HepG2 (cell line): ENCODE measurements around the gene DSEL. TPM values are rescaled to one million over a fixed set of nuclear protein-coding genes. Genes with fewer than 3 reads are reported as not detected.

ENCODE experiments used
- CERS6 ChIP-seq: sonication (generic); formaldehyde crosslinking; IDR thresholded peaks from 2 replicates; pipeline ENCODE4 v1.5.0; 2020; ENCODE audit warnings: missing genetic modification reagents
- HINFP ChIP-seq: sonication (generic); formaldehyde crosslinking; IDR thresholded peaks from 2 replicates; pipeline ENCODE4 v1.4.0; 2020; ENCODE audit warnings: low read depth, mild to moderate bottlenecking, missing genetic modification reagents
- MBNL3 ChIP-seq: fragments of 250-450 bp; sonication (Bioruptor Pico); conservative IDR thresholded peaks from 2 replicates; pipeline ENCODE4 v1.8.0; 2022; ENCODE audit warnings: mild to moderate bottlenecking, inconsistent platforms
- SMC3 ChIP-seq: IDR thresholded peaks from 2 replicates; pipeline ENCODE4 v1.6.1; 2011; ENCODE audit warnings: low read length, improper control_type of control experiment
- TAF15 ChIP-seq: fragments of 200-400 bp; formaldehyde crosslinking; IDR thresholded peaks from one replicate; pipeline ENCODE4 v1.6.1; 2018; ENCODE audit warnings: mild to moderate bottlenecking, low read depth, low read length; ENCODE audit not compliant: poor library complexity, severe bottlenecking
- ZNF282 ChIP-seq: fragments of 450-650 bp; IDR thresholded peaks from 2 replicates; pipeline ENCODE4 v1.6.1; 2018; ENCODE audit not compliant: partially characterized antibody
- ZNF407 ChIP-seq: sonication (generic); formaldehyde crosslinking; IDR thresholded peaks from one replicate; pipeline ENCODE4 v1.5.1; 2020; ENCODE audit warnings: mild to moderate bottlenecking, missing genetic modification reagents; ENCODE audit errors: not compliant biosample characterization
- ZNF543 ChIP-seq: sonication (generic); formaldehyde crosslinking; IDR thresholded peaks from 2 replicates; pipeline ENCODE4 v1.4.0; 2020; ENCODE audit warnings: mild to moderate bottlenecking, missing genetic modification reagents
- ZNF737 ChIP-seq: sonication (generic); formaldehyde crosslinking; IDR thresholded peaks from 2 replicates; pipeline ENCODE4 v1.5.0; 2020; ENCODE audit warnings: missing genetic modification reagents, mild to moderate bottlenecking, borderline replicate concordance
- ZUFSP ChIP-seq: sonication (generic); formaldehyde crosslinking; IDR thresholded peaks from 2 replicates; pipeline ENCODE4 v1.9.0; 2021; ENCODE audit warnings: missing genetic modification reagents, mild to moderate bottlenecking, borderline replicate concordance
- polyA plus RNA-seq, 8 experiments: library from polyadenylated mRNA; depleted of rRNA in 3 of 8; stranded (reverse) in 7 of 8; unstranded in 1 of 8; fragments of >200 nt; fragmentation: Illumina TruSeq in 4 of 8; extraction: Trizol in 4 of 8; gene quantifications; 2 replicates each; pipeline versions ENCODE4 v1.2.1 to v1.2.3, GENCODE V29; 2011 to 2016; ENCODE audit warnings: low read depth in 4 of 8, missing spikeins in 1 of 8, mixed read lengths in 1 of 8; ENCODE audit not compliant: insufficient read depth in 1 of 8
- total RNA-seq, 5 experiments: library from RNA; depleted of rRNA; stranded (reverse); fragments of >200 nt; fragmentation: Illumina TruSeq; extraction: Trizol; gene quantifications; 2 replicates each; pipeline ENCODE4 v1.2.3, GENCODE V29; 2016; ENCODE audit warnings: low read depth in 1 of 5

Gene DSEL
- total and polyA plus RNA-seq, 2 of the 13 experiments (the other 11 are each of a cell fraction or from before 2014, with no cell fraction given) = 0.07 to 0.11 TPM

GRCh38 chr18:67540559-67540958 is 24.0 kb upstream of the DSEL start (continued):
- TF ChIP-seq ZNF407 (CRISPR knock-in tag) (no peak), CERS6 (CRISPR knock-in tag) (no peak), SMC3 (no peak), ZNF737 (CRISPR knock-in tag) (no peak), TAF15 (no peak), ZNF543 (CRISPR knock-in tag) (no peak), ZNF282 (no peak), HINFP (CRISPR knock-in tag) (no peak), ZUFSP (CRISPR knock-in tag) (no peak), MBNL3 (CRISPR knock-in tag) (no peak)
